ENCODE measurements around the gene FAM83E.

DNA sequence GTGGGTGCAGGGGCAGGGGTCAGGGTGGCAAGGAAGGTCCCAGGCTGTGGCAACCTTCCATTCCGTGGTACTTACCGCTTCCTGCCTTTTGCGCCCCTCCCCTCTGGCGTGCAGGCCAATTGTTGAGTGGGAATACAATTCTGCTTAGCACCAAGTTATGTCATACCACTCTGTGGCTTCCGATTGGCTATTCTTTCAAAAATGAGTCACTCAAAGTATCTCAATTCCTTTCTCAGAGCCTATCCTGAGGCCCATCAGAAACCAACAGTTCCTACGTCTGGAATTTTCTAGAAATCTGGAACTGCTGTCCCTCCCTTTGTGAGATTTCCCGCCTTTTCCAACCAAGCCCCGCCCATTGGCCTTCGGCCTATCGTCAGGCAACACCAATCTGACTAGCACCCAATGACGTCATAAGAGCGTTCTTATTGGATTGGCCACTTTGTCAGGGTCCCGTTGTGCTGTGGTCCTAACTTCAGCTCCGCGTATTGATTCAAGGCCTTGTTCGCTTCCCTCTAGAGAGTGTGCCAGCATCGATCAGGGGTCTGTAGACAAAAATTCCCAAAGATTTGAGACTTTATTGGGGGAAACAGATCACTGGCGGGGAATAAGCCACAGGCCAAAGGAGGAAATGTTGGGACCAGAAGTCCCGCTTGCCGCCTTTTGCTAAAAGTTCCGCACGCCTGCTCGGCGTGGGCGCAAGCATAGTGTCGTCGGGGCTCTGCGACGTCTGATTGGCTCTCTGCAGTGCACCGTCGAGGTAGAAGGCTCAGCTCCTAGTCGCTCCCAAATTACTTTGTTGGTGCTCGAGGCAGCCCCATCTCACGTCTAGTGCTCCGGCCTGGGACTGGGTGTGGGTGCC lies 46.2 kb upstream of the FAM83E start:
- no peak for TF ChIP-seq POLR2AphosphoS5 (IDR thresholded peaks at IDR 0.05; ENCODE audit: insufficient read depth in 1 of 2, low read depth in 1 of 2)
- TF ChIP-seq, protein P1, sequence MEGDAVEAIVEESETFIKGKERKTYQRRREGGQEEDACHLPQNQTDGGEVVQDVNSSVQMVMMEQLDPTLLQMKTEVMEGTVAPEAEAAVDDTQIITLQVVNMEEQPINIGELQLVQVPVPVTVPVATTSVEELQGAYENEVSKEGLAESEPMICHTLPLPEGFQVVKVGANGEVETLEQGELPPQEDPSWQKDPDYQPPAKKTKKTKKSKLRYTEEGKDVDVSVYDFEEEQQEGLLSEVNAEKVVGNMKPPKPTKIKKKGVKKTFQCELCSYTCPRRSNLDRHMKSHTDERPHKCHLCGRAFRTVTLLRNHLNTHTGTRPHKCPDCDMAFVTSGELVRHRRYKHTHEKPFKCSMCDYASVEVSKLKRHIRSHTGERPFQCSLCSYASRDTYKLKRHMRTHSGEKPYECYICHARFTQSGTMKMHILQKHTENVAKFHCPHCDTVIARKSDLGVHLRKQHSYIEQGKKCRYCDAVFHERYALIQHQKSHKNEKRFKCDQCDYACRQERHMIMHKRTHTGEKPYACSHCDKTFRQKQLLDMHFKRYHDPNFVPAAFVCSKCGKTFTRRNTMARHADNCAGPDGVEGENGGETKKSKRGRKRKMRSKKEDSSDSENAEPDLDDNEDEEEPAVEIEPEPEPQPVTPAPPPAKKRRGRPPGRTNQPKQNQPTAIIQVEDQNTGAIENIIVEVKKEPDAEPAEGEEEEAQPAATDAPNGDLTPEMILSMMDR (IDR thresholded peaks at IDR 0.05): no peak
